Peyer's patch (tissue), 4 donors: ENCODE results near the gene TNIK.

Source experiments
- CTCF ChIP-seq, 6 experiments: fragments of 450-650 bp in 4 of 6; fragments of 200-600 bp in 2 of 6; sonication (generic) in 1 of 6; IDR thresholded peaks; one replicate each; pipeline ENCODE4 v1.5.1; 2017 to 2019; ENCODE audit warnings: antibody characterized with exemption in 6 of 6, mild to moderate bottlenecking in 3 of 6, moderate library complexity in 1 of 6
- POLR2A ChIP-seq, 2 donors: fragments of 450-650 bp; IDR thresholded peaks; one replicate each; pipeline ENCODE4 v1.5.1; 2017; ENCODE audit warnings: antibody characterized with exemption in 2 of 2, mild to moderate bottlenecking in 2 of 2, moderate library complexity in 2 of 2

- TF ChIP-seq CTCF (IDR thresholded peaks at IDR 0.05) (peak in 4 of 6 experiments; percentile 9 to 43 (median 32)), POLR2A (IDR thresholded peaks at IDR 0.05) (no peak)
These were observed 720 bp upstream of the TNIK start for GRCh38 chr3:171460725-171461524.
